ENCODE measurements around the gene SF3B3.
A peak's percentile ranks its signal among the peaks of the same experiment; 100 is the strongest.

Gene SF3B3

DNA sequence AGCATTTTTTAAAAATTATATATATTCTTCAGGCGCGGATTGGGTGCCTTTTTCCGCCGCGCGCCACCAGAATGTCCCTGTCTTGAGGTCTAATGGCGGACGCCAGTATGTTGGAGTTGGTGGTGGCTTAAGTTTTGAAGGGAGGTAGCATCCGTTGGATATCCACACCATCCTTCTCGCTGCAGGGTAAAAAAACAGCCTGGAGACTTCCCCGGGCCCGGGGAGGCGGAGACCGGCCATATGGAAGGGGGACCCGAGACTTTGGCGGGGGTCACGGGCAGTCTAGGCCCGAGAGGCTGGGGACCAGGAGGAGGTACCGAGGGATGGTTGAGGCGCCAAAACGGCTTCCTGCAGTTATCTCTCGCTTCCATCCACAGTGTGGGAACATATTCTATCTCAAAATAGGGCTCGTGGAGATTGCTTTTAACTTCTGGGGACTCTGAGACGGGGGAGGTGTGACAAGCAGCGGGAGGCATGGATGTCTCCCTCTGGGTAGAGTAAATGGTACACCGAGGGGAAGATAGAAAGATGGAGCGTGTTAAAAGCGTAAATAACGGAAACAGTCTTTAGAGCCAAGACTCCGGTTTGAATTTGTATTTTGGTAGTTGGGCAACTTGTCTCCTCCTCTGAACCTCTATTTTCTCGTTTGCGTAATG, at the start of gene SF3B3:
SF3B3 (plus strand) TSS at position 74 of the 656 bp plus-strand sequence. CDS start 2,841 bp downstream, outside the sequence.
- DNase-seq (ENCODE audit: low read depth), result peak; percentile 38

DNA sequence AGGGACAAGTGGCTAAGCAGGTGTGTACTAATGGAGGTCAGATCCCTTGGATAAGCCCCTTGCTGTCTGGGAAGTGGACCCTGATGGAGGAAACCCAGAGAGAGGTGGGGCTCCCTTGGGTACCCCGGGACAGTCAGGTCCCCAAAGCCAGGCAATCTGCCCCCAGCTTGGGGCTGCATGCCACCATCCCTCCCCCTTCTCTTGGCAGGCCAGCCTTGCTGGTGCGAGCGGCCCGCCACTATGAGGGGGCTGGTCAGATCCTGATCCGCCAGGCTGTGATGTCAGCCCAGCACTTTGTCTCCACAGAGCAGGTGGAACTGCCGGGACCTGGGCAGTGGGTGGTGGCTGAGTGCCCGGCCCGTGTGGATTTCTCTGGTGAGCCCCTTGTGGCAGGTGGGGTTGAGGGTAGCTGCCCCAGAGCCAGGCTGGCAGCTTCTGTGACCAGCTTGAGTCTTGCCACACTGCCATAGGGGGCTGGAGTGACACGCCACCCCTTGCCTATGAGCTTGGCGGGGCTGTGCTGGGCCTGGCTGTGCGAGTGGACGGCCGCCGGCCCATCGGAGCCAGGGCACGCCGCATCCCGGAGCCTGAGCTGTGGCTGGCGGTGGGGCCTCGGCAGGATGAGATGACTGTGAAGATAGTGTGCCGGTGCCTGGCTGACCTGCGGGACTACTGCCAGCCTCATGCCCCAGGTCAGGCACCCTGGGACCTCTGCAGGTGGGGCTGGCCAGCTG, 49.1 kb upstream of the SF3B3 start:
- no peak for DNase-seq (ENCODE audit: low read depth)

DNA sequence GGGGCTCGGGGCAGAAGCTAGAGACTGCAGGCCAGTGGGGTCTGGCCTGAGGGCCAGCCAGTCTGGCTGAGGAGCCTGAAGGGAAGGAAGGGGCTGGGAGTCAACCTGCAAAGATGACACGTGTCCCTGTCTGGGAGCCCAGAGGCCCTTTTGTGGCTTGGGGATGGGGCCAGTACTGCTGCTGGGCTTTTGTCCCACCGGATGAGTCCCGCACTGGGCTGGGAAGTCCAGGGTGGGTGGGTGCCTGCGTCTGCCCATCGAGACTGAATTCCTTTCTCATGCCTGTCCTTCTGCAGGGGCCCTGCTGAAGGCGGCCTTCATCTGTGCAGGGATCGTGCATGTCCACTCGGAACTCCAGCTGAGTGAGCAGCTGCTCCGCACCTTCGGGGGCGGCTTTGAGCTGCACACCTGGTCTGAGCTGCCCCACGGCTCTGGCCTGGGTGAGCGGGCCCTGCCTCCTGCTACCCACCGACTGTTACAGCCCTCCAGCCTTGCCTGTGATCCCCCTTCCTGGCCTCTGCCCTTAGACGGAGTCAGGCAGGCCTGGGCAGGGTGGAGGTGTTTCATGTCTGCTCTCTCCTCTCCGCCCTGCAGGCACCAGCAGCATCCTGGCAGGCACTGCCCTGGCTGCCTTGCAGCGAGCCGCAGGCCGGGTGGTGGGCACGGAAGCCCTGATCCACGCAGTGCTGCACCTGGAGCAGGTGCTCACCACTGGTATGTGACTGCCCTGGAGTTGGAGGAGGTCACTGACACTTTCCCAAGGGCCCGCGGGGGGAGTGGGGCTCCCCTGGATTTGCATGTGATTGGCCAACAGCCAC, 48.4 kb upstream of the SF3B3 start:
- DNase-seq (ENCODE audit: low read depth), result no peak

DNA sequence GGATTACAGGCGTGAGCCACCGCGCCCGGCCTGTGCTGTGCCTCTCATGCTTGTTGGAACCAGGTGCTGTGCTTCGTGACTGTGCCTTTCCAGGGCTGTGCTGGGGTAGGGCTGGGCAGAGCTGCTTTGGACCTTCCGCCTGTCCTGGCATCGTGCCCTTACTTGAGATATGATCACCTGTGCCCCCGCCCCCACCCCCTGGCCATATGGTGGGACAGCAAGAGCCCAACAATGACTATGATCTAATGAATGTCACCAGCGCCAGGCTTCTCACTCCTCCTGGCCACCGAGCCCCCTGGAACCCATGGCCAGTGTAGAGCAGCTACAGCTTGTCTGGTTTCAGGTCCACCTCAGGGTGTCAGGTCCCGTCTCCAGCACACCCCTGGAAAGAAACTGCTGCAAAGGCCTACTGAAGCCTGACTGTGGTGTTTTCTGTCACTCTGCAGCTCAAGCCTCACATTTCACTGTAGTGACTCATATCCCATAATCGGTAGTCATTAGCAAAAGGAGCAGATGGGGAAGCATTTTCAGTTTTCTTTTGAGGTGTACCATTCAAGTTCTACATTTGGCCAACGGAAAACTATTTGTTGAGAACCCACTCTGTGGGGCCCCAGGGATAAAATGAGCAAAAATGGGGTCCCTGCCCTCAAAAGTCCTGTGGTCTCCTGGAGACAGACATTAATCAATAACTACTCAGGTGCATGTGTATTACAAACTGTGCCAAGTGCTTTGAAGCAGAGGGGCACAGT, 47.2 kb upstream of the SF3B3 start:
- no peak for DNase-seq (ENCODE audit: low read depth)

DNA sequence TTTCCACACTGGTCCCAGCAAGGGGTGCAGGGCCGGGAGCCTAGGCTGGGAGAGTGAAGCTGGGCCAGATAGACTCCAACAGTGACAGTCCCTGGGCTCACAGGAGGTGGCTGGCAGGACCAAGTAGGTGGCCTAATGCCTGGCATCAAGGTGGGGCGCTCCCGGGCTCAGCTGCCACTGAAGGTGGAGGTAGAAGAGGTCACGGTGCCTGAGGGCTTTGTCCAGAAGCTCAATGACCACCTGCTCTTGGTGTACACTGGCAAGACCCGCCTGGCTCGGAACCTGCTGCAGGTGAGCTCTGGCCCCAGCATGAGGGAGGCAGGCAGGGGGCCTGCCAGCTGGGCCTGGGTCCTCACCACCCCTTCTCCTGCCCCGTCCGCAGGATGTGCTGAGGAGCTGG, 45.4 kb upstream of the SF3B3 start:
- no peak for DNase-seq (ENCODE audit: low read depth)

DNA sequence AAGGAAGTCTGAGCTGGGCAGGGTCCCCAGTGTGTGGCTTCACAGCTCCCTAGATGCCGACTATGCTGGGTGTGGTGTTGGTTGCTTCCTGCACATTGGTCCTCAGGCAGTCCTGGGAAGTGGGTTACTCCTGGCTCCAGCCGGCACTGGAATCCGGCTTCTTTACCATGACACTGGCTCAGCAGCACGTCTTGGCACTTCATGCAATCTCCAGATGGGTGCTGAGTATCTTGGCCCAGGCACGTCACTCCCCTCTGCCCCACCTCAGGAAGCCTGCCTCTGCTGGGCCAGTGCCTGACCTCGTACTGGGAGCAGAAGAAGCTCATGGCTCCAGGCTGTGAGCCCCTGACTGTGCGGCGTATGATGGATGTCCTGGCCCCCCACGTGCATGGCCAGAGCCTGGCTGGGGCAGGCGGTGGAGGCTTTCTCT, 44.7 kb upstream of the SF3B3 start:
- DNase-seq (ENCODE audit: low read depth), result no peak

DNA sequence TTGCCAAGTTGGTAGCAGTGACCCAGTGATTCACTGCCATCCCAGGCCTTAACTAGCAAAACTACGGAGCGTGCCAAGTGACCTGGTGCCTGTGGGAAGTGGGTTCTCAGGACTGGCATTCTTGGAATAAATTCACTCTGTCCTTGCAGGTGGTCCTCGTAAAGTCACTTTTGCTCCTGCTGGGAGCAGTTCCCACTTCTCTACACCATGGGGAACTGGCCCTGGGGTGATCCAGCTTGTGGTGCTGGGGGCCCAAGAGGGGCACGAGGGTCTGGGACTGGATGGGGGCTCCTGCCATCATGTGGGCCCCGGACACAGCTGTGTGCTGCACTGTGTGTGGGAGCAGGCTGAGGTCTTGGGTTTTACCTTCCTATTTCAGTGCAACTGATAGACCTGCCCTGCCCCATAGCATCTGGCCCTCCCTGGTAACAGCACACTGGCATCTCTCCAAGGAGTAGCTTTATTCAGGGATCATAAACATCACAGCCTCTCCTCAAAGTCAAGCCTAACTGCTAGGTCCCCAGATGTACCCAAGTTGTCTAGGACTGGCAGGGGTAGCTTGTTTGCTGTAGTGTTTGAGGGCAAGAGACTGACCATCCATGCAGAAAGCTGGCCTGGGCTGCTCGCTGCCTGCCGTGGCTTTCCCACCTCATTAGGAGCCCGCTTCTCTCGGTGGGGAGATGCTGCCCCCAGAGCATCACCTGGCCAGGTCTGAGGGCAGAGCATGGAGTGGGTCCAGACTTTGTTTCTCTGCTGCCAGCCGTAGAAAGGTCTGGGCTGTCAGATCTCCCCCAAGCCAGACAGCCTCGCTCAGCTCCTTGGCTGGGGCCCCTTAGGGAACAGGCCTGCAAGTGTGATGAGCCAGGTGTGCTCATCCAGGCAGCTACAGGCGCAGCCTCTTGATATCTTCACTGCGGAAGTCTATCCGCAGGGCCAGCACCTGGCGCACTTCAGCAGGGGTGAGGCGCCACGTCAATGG, 43.2 kb upstream of the SF3B3 start:
- DNase-seq (ENCODE audit: low read depth), result no peak

DNA sequence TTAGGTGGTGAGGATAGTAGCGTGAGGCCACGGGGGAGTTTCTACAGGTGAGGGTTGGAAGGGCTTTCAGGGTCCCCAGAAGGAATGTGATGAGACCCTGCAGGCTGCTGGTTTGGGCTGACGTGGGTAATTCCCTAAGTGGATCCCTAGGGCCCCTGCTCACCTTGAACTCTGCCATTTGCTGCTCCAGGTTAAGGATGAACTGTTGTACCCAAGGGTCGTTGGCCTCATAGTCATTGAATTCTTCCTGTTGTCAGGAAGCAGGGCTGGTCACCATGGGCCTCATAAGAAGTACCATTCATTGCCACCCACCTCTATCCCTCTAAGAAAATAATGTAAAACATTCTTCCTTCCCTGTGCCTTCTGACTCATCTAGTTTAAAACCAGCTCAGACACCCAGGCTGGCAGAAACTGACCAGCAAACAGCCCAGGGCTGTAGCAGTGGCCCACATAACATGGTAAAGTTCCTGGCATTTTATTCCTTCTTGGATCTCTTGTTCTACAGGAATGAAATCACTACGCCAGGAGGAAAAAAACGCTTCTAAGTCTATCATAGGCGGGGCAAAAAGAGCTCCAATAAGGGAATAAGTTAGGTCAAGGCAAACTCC, 41.6 kb upstream of the SF3B3 start:
- no peak for DNase-seq (ENCODE audit: low read depth)

DNA sequence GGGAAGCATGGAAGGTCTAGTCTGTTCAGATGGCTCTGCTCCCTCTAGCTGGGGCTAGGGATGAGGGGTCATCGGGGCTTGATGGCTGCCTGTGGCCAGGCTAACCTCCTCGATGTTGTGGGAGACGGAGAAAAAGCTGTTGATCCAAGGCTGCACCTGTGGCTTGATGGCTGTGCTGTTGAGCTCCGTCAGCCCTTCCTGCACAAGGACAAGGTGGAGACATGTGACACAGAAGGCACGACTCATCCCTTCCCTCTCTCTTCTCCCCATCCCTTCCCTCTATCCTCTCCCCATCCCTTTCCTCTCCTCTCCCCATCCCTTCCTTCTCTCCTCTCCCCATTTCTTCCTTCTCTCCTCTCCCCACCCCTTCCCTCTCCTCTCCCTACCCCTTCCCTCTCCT, 41.0 kb upstream of the SF3B3 start:
- DNase-seq (ENCODE audit: low read depth), result no peak

DNA sequence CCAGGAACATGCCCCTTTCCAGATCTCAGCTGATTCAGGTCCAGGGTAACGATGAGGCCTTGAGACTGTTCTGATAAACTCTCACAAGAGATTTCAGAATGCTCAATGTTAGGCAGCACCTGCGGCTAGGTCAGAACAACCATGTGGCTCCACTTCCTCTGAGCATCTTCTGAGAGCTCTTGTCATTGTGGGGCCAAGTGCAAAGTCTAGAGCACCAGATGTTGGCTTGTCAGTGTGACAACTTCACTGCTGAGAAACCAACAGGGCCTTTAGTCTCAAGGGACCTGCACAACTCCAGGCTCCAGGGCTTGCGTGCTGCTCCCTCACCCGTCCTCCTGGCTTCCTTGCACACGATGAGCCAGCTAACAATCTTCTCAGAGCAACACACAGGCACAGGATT, 40.2 kb upstream of the SF3B3 start:
- DNase-seq (ENCODE audit: low read depth), result no peak

DNA sequence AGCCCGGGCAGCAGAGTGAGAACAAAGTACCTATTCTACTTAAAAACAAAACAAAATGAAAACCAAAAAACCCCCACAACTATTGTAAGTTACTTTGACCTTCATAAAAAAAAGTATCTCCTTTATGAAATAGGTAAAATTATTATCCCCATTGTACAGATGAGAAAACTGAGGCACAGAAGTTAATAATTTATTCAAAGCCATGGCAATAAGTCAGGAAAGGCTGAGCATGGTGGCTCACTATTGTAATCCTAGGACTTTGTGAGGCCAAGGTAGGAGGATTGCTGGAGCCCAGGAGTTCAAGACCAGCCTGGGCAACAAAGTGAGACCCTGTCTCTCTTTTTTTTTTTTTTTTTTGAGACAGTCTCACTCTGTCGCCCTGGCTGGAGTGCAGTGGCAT, 38.7 kb upstream of the SF3B3 start:
- no peak for DNase-seq (ENCODE audit: low read depth)

DNA sequence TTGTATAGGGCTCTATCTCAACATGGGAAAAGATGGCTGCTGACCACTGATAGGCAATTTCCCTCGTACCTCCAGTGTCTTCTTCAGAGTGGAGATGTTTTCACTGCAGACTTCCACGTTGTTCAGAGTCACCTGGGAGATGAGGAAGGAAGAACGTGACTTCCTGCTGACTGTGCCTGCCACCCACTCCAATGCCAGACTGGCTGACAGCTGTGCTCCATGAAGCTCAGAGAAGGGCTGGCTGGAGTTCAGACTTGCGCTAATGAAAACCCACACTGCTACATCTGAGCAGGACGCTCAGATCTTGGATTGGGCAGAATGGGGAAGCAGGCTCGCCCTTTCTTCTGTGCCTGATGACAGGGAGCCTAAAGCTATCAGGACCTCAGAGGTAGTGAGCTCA, 33.4 kb upstream of the SF3B3 start:
- DNase-seq (ENCODE audit: low read depth), result no peak

DNA sequence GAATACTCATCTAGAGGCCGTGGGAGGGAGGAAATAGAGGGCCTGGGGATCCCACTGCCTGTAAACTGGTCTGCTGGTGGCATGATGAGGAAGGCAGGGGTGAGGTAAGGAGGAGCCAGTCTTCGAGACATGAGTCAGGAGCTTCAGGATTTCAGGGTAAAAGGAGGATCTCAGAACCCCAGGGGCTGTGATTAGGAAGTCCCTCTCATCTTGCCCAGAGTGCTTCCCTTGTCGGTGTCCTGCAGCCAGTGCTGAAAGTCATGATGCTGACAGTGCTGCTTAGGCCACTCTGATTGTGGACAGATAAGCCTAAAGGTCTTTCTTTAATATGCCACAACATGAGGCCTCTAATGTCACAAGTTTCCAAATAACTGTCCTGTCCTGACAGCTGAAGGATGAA, 29.8 kb upstream of the SF3B3 start:
- no peak for DNase-seq (ENCODE audit: low read depth)

DNA sequence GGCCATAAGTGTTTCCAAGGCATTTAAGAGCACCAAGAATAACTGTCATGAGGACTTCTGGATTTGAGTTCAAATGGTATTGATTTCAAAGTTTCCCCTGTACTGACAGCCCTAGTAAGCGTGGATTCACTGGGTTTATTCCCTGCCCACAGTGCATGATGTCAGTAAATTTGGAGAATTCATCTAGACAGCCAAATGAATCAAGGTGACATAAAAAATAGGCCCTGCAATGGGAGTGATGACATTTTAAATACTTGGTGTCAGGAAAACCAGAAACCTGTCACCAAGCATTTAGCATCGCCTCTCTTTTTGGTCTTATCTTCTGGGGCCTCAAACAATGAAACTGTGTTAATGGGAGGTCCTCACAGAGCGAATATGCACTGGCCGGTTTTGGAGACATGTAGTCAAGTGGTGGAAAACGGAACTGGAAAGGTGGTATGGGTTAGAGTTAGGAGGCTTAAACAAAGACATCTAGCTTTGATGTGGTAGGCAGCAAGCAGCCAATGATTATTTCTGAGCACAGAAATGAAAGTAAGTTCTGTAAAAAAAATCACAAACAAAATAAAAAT, 29.3 kb upstream of the SF3B3 start:
- no peak for DNase-seq (ENCODE audit: low read depth)

DNA sequence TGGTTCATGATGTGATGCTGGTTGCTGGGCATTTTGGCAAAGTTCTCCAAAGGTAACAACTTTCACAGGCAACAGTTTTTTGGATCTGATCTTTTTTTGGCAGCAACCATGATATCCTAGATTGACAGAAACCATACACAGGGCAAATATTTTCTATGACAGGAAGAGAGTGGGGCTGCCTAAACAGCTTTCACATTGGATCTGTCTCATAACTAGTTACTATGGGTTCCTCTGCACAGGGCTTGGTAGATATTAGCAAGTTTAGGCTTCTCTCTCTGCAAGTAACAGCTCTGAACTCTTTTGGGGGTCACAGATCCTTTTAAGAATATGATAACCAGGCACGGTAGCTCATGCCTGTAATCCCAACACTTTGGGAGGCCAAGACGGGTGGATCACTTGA, 28.8 kb upstream of the SF3B3 start:
- DNase-seq (ENCODE audit: low read depth), result no peak

DNA sequence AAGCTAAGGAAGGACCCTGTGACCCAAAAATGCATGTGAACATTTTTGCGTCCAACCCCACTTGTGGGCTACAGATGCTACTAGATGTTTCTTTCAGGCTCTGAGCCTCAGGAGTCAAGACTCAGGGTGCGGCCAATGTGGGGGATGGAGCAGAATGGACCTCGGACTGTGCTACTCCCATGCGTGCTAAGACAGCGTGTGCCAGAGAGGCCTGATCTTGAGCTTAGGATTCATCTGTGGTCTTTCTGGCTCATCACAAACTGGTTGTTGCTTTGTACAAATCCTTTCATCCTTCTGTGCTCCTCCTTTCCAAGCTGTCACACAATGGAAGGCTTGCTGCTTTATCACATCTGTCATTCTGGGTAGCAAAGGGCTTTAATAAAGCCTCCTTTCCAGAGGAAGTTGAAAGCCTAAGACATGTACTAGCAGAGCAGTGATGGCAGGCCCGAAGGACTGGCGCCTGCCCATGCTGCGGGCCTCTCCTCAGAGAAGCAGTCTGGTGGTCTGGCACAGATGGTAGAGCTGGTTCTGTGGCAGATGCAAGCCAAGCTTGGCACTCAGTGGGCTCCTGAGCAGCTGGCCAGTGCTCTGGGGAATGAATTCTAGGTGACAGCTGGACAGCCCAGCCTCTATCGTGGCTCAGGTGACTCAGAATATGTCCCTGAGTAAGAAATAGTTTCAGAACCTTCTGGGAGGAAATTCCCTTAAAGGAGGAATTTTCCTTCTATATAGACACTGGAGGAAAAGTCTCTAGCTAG, 28.0 kb upstream of the SF3B3 start:
- DNase-seq (ENCODE audit: low read depth), result no peak

DNA sequence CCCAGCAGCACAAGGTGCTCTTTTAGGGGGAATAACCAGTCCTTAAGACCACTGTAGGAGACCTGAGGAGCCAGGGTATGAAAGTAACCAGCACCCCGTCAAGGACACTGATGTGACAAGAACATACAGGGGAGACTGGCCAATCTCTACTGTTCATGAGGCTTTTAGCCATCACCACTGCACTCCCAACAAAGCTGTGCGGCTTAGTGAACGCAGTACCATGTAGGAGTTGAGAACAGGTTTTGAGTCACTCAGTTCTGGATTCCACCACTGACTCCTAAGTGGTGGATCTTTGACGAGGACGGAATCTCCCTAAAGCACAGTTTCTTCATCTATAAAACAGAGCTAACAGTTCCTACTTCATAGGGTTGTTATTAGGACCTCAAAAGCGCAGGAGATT, 27.1 kb upstream of the SF3B3 start:
- no peak for DNase-seq (ENCODE audit: low read depth)

DNA sequence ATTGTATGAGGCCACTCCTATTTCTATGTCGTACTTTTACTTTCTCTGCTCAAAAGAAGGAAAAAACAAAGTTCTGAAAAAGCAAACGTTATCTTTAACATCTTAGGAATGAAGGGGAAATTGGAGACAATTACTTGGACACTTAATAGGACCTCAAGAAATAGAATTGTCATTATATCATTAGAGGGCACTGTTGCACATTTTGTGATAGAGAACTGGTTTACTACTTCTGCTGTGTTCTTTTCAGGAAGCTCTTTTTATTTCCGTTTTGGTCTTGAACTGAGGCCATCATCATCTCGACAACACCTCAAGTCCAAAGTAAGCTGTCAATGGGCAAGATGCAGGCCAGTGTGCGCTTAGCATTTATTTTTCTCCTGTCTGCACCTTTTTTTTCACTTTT, 14.9 kb upstream of the SF3B3 start:
- DNase-seq (ENCODE audit: low read depth), result no peak

DNA sequence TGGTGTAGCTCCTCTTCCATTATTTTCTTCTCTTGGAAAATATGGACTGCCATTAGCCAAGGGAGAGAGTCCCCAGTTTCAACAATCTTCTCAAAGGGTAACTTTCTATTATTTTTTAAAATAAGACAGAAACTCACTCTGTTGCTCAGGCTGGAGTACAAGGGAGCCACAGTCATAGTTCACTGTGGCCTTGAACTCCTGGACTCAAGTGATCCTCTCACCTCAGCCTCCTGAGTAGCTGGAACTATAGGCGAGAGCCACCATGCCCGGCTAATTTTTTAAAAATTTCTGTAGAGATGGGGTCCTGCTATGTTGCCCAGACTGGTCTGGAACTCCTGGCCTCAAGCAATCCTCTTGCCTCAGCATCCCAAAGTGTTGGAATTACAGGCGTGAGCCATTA, 13.4 kb upstream of the SF3B3 start:
- no peak for DNase-seq (ENCODE audit: low read depth)

DNA sequence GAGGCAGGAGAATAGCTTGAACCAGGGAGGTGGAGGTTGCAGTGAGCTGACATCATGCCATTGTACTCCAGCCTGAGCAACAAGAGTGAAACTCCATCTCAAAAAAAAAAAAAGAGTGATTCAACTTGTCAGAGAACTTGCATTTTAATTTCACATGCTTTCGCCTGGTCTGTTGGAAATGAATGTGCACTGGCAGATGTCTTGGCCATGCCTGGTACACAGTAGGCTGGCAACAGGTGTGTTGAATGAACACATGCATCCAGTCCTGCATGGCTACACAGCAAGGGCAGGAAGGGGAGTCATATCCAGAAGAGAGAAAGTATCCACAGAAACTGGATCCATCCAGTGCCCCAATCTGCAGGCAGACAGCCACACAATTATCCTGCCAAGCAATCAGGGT, 11.8 kb upstream of the SF3B3 start:
- DNase-seq (ENCODE audit: low read depth), result no peak
